Stimulated activated CD4-positive, alpha-beta T cell treated with anti-CD3 and anti-CD28 coated beads, Interleukin-1b, Interleukin-23, amount 100 ng/mL, for 24 hours (primary cell): ENCODE data around the gene ZC3H18.

Experiments used
- DNase-seq, 4 experiments: peaks; one replicate each; pipeline ENCODE4 v3.0.0-alpha.2; 2020; ENCODE audit warnings: low read depth in 4 of 4, low spot score in 1 of 4

ZC3H18 gene

GRCh38 chr16:88569985-88570690 is at the start of gene ZC3H18:
Gene ZC3H18 (plus strand): TSS chr16:88570403. CDS start chr16:88577124, 6,721 bp downstream.
- DNase-seq, result peak; percentile 95 to 99 (median 98)

GRCh38 chr16:88521674-88522073 is 48.5 kb upstream of the ZC3H18 start:
- DNase-seq, result no peak

GRCh38 chr16:88522276-88522949 is 47.8 kb upstream of the ZC3H18 start:
- no peak for DNase-seq

- no peak for DNase-seq
These were observed 46.7 kb upstream of the ZC3H18 start for GRCh38 chr16:88523309-88524161.

- DNase-seq, result no peak
These were observed 45.8 kb upstream of the ZC3H18 start for GRCh38 chr16:88524274-88524972.

GRCh38 chr16:88524973-88525662 is 45.1 kb upstream of the ZC3H18 start:
- DNase-seq, result no peak

GRCh38 chr16:88525663-88525990 is 44.6 kb upstream of the ZC3H18 start:
- no peak for DNase-seq

- no peak for DNase-seq
These were observed 43.9 kb upstream of the ZC3H18 start for GRCh38 chr16:88526008-88526905.

- DNase-seq, result no peak
These were observed 43.4 kb upstream of the ZC3H18 start for GRCh38 chr16:88526906-88527185.

GRCh38 chr16:88527186-88527936 is 42.8 kb upstream of the ZC3H18 start:
- DNase-seq, result peak; percentile 39 to 48 (median 41)

GRCh38 chr16:88527937-88528743 is 42.1 kb upstream of the ZC3H18 start:
- no peak for DNase-seq

GRCh38 chr16:88528902-88529318 is 41.3 kb upstream of the ZC3H18 start:
- DNase-seq, result no peak

GRCh38 chr16:88529596-88529995 is 40.6 kb upstream of the ZC3H18 start:
- no peak for DNase-seq

- DNase-seq, result no peak
These were observed 39.9 kb upstream of the ZC3H18 start for GRCh38 chr16:88530051-88530857.

- no peak for DNase-seq
These were observed 39.4 kb upstream of the ZC3H18 start for GRCh38 chr16:88530858-88531203.

- DNase-seq, result no peak
These were observed 38.9 kb upstream of the ZC3H18 start for GRCh38 chr16:88531346-88531745.

GRCh38 chr16:88531931-88532433 is 38.2 kb upstream of the ZC3H18 start:
- DNase-seq, result no peak
